GM20000 (cell line): ENCODE results near the gene RNU2-1.
"Not testable (repeated sequence)": the region's sequence is repeated elsewhere in the genome, so short reads cannot be mapped to it uniquely, and the experiment has no call there.

Source experiments
- DNase-seq: peaks from one replicate; pipeline ENCODE4 v3.0.0; 2012; ENCODE audit warnings: low spot score
- CTCF ChIP-seq: IDR thresholded peaks from 2 replicates; pipeline ENCODE4 v1.5.1; 2012; ENCODE audit warnings: mild to moderate bottlenecking, control low read depth; ENCODE audit errors: extremely low read depth, missing control alignments

The RNU2-1 gene

DNA sequence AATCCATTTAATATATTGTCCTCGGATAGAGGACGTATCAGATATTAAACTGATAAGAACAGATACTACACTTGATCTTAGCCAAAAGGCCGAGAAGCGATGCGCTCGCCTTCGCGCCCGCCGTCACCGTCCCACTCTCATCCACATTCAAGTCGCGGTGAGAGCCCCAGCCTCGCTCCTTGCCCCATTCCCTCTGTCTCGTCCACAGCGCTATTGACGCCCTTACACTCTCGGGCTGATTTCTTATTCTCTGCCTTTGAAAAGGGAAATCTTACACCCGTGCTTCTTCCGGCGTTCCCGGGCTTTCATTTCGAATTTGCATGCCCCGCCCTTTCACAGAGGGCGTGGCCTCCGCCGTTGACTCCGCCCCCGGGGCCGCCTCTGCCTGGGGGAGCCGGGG lies at the start of gene RNU2-1:
RNU2-1 (minus strand) TSS at position 101 of the 400 bp plus-strand sequence.
- DNase-seq, result not testable (repeated sequence)

GRCh38 chr17:43272914-43273313 lies 39.1 kb upstream of the RNU2-1 start:
- DNase-seq, result not testable (repeated sequence)

DNA sequence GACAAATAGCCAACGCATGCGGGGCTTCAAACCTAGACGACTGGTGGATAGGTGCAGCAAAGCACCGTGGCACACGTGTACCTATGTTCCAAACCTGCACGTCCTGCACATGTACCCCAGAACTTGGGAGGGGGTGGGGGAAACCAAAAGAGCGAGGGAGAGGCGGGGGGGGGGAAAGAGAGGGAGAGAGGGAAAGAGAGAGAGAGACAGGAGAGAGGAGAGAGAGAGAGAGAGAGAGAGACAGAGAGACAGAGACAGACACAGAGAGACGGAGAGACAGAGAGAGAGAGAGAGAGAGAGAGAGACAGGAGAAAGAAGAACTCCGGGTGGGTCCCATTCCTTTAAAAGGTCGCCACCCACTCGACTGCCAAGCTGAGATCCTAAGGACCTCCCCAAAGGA lies 38.7 kb upstream of the RNU2-1 start:
- DNase-seq, result not testable (repeated sequence)

DNA sequence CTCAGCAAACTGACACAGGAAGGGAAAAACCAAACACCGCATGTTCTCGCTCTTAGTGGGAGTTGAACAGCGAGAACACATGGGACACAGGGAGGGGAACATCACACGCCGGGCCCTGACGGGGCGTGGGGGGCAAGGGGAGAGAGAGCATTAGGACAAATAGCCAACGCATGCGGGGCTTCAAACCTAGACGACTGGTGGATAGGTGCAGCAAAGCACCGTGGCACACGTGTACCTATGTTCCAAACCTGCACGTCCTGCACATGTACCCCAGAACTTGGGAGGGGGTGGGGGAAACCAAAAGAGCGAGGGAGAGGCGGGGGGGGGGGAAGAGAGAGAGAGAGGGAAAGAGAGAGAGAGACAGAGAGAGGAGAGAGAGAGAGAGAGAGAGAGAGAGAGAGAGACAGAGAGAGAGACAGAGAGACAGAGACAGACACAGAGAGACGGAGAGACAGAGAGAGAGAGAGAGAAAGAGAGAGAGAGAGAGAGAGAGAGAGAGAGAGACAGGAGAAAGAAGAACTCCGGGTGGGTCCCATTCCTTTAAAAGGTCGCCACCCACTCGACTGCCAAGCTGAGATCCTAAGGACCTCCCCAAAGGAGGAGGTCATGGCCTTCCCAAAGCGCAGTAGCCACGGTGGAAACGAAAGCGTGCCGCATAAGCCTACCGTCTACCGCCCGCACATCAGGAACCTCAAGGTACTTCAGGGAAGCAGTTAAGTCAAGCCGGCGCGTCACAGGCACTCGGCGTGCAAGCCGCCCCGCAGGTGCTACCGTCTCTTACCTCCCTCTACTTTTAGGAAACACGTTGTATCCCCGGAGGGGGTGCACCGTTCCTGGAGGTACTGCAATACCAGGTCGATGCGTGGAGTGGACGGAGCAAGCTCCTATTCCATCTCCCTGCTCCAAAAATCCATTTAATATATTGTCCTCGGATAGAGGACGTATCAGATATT lies 37.1 kb upstream of the RNU2-1 start:
- not testable (repeated sequence) for DNase-seq

DNA sequence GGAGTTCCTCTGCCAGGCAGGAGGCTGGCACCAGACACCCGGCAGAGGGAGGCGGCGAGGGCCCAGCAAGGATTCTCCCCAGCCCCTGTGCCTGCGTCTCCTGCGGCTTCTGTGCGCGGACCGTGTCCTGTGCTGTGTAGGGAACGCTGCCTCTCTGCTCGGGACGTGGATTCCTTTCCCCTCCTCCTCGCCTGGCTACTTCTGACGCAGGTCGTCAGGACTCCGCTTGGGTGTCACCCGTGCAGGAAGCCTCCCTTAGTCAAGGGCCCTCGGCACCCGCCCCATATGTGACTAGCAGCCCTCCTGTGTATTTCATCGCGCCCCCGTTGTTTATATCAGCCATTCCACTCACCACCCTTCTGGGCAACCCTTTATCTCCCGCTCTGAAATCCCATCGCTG lies 12.7 kb upstream of the RNU2-1 start:
- DNase-seq, result not testable (repeated sequence)

DNA sequence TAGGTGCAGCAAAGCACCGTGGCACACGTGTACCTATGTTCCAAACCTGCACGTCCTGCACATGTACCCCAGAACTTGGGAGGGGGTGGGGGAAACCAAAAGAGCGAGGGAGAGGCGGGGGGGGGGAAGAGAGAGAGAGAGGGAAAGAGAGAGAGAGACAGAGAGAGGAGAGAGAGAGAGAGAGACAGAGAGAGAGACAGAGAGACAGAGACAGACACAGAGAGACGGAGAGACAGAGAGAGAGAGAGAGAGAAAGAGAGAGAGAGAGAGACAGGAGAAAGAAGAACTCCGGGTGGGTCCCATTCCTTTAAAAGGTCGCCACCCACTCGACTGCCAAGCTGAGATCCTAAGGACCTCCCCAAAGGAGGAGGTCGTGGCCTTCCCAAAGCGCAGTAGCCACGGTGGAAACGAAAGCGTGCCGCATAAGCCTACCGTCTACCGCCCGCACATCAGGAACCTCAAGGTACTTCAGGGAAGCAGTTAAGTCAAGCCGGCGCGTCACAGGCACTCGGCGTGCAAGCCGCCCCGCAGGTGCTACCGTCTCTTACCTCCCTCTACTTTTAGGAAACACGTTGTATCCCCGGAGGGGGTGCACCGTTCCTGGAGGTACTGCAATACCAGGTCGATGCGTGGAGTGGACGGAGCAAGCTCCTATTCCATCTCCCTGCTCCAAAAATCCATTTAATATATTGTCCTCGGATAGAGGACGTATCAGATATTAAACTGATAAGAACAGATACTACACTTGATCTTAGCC lies 7.0 kb upstream of the RNU2-1 start:
- not testable (repeated sequence) for DNase-seq

DNA sequence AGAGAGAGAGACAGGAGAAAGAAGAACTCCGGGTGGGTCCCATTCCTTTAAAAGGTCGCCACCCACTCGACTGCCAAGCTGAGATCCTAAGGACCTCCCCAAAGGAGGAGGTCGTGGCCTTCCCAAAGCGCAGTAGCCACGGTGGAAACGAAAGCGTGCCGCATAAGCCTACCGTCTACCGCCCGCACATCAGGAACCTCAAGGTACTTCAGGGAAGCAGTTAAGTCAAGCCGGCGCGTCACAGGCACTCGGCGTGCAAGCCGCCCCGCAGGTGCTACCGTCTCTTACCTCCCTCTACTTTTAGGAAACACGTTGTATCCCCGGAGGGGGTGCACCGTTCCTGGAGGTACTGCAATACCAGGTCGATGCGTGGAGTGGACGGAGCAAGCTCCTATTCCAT lies 5.8 kb upstream of the RNU2-1 start:
- DNase-seq, result not testable (repeated sequence)

DNA sequence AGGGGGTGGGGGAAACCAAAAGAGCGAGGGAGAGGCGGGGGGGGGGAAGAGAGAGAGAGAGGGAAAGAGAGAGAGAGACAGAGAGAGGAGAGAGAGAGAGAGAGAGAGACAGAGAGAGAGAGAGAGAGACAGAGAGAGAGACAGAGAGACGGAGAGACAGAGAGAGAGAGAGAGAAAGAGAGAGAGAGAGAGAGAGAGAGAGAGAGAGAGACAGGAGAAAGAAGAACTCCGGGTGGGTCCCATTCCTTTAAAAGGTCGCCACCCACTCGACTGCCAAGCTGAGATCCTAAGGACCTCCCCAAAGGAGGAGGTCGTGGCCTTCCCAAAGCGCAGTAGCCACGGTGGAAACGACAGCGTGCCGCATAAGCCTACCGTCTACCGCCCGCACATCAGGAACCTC lies 514 bp downstream of the RNU2-1 start:
- DNase-seq, result not testable (repeated sequence)

- not testable (repeated sequence) for DNase-seq
Observed at GRCh38 chr17:43232021-43232699, 1.6 kb downstream of the RNU2-1 start.

DNA sequence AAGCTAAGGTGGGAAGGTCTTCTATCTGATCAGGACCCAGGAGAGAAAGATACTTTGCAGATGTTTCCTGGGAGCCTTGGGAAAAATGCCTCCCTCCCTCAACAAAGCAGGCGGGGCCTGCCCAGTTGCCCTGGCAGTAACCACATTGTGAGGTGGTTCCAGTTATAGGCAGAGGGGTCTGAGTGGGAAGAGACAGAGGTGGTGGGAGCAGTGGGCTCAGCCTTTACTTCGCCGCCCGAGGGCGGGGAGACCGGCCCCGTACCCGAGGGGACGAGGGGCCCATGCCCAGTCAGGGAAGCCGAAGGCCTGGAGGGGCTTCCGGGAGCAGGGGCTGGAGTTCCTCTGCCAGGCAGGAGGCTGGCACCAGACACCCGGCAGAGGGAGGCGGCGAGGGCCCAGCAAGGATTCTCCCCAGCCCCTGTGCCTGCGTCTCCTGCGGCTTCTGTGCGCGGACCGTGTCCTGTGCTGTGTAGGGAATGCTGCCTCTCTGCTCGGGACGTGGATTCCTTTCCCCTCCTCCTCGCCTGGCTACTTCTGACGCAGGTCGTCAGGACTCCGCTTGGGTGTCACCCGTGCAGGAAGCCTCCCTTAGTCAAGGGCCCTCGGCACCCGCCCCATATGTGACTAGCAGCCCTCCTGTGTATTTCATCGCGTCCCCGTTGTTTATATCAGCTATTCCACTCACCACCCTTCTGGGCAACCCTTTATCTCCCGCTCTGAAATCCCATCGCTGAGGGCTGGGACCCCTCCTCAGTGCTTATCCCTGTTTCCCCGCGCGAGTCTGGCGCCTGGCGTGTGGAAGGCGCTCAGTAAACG lies 2.4 kb downstream of the RNU2-1 start:
- not testable (repeated sequence) for DNase-seq

- DNase-seq, result not testable (repeated sequence)
Observed at GRCh38 chr17:43228020-43228782, 5.6 kb downstream of the RNU2-1 start, which contains the start of gene CCDC200. Gene CCDC200, minus strand, starts transcription at chr17:43228623. Its CDS starts 69 bp downstream, at chr17:43228554.

DNA sequence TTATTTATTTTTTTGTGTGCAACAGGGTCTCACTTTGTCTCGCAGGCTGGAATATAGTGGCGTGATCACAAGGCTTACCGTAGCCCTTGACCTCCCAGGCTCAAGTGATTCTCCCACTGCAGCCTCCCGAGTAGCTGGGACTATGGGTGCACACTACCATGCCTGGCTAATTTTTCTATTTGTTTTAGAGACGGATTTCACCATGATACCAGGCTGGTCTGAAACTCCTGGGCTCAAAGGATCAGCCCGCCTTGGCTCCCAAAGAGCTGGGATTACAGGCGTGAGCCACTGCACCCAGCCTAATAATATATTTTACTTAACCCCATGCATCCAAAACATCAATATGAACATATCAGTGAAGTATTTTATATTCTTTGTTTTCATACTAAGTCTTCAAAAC lies 7.4 kb downstream of the RNU2-1 start:
- TF ChIP-seq CTCF, result no peak
- DNase-seq, result no peak
